H1 (cell line): ENCODE measurements around the gene IL10. TPM values are rescaled to one million over a fixed set of nuclear protein-coding genes. Genes with fewer than 3 reads are reported as not detected.

Experiments used
- CTCF ChIA-PET: fragments of 300-600 bp; sonication (Branson Sonifier 250); formaldehyde crosslinking; loops from one replicate; lab custom pipeline; 2021; ENCODE audit not compliant: partially characterized antibody; lab: Charles Lee
- POLR2A ChIA-PET: fragments of 300-600 bp; sonication (Branson Sonifier 250); formaldehyde crosslinking; loops from one replicate; lab custom pipeline; 2021; ENCODE audit warnings: inconsistent platforms; ENCODE audit not compliant: partially characterized antibody; lab: Charles Lee
- DNase-seq, 2 experiments: peaks; one replicate each; pipeline versions ENCODE4 v3.0.0 to v3.0.0-alpha.2; 2010 to 2022; ENCODE audit warnings: low spot score in 2 of 2, low read depth in 1 of 2, mixed read lengths in 1 of 2
- FAIRE-seq: peaks from 2 replicates; lab custom pipeline; 2011; peaks lifted over from hg19 to GRCh38; lab: Jason Lieb, UNC
- H2AFZ ChIP-seq: 2 replicates; pipeline ENCODE4 v1.8.1; 2012; ENCODE audit warnings: low read length, inconsistent platforms
- H2AK5ac ChIP-seq: 2 replicates; pipeline ENCODE4 v1.6.1; 2013; ENCODE audit warnings: low read depth, low read length
- H2BK120ac ChIP-seq: replicated peaks from 2 replicates; pipeline ENCODE3; 2013; ENCODE audit warnings: low read depth, low read length, inconsistent platforms
- H2BK12ac ChIP-seq: 2 replicates; pipeline ENCODE4 v1.6.1; 2013; ENCODE audit warnings: low read depth, low read length
- H2BK15ac ChIP-seq: 2 replicates; pipeline ENCODE4 v1.6.1; 2013; ENCODE audit warnings: low read length
- H2BK20ac ChIP-seq: 2 replicates; pipeline ENCODE4 v1.6.1; 2013; ENCODE audit warnings: low read length
- H2BK5ac ChIP-seq: 2 replicates; pipeline ENCODE4 v1.6.1; 2013; ENCODE audit warnings: low read depth, low read length
- H3K14ac ChIP-seq: 2 replicates; pipeline ENCODE4 v1.6.1; 2013; ENCODE audit warnings: inconsistent platforms; ENCODE audit not compliant: insufficient read length
- H3K18ac ChIP-seq: 2 replicates; pipeline ENCODE4 v1.6.1; 2013; ENCODE audit warnings: low read length; ENCODE audit errors: extremely low read depth
- H3K23ac ChIP-seq: 2 replicates; pipeline ENCODE4 v1.6.1; 2013; ENCODE audit warnings: inconsistent platforms; ENCODE audit not compliant: insufficient read length
- H3K23me2 ChIP-seq: 2 replicates; pipeline ENCODE4 v1.6.1; 2013; ENCODE audit warnings: low read depth, low read length
- H3K27ac ChIP-seq: 2 replicates; pipeline ENCODE4 v1.6.1; 2011; ENCODE audit warnings: low read depth, low read length, inconsistent platforms
- H3K27me3 ChIP-seq, 4 experiments: replicated peaks in 1 of 4; 1 replicate in 1 of 4; 2 replicates in 3 of 4; pipeline versions ENCODE4 v1.6.1 to v1.8.1; 2011 to 2013; ENCODE audit warnings: low read length in 3 of 4, mild to moderate bottlenecking in 3 of 4, inconsistent platforms in 2 of 4, mixed read lengths in 2 of 4, moderate library complexity in 1 of 4; ENCODE audit not compliant: control insufficient read depth in 3 of 4, insufficient read depth in 3 of 4; ENCODE audit errors: extremely low read depth in 1 of 4
- H3K36me3 ChIP-seq, 4 experiments: 2 replicates each; pipeline versions ENCODE4 v1.6.1 to v1.8.1; 2011 to 2013; ENCODE audit warnings: mild to moderate bottlenecking in 4 of 4, low read length in 3 of 4, moderate library complexity in 2 of 4, control low read depth in 1 of 4, inconsistent platforms in 1 of 4; ENCODE audit not compliant: insufficient read depth in 4 of 4, control insufficient read depth in 2 of 4
- H3K4ac ChIP-seq: replicated peaks from 2 replicates; pipeline ENCODE3; 2013; ENCODE audit warnings: low read length, low read depth, mixed read lengths, inconsistent platforms; ENCODE audit not compliant: insufficient read length
- H3K4me1 ChIP-seq, 4 experiments: replicated peaks in 1 of 4; 1 replicate in 1 of 4; 2 replicates in 3 of 4; pipeline versions ENCODE4 v1.6.1 to v1.8.1; 2011 to 2013; ENCODE audit warnings: low read length in 3 of 4, inconsistent platforms in 2 of 4, mixed read lengths in 1 of 4; ENCODE audit not compliant: insufficient read depth in 4 of 4, control insufficient read depth in 3 of 4
- H3K4me2 ChIP-seq, 2 experiments: 2 replicates each; pipeline versions ENCODE4 v1.6.1 to v1.8.1; 2011 to 2013; ENCODE audit warnings: low read depth in 2 of 2, low read length in 2 of 2, control low read depth in 1 of 2, inconsistent platforms in 1 of 2, mild to moderate bottlenecking in 1 of 2; ENCODE audit not compliant: insufficient read depth in 1 of 2
- H3K4me3 ChIP-seq, 4 experiments: fragments of 200-600, 300-600 bp in 1 of 4; sonication (generic), shearing (Covaris generic), sonication (Bioruptor Twin) in 1 of 4; 2 replicates each; pipeline versions ENCODE4 v1.5.1 to v1.8.1; 2011 to 2016; ENCODE audit warnings: low read length in 4 of 4, low read depth in 3 of 4, control low read depth in 2 of 4, inconsistent platforms in 2 of 4, mild to moderate bottlenecking in 2 of 4, mixed read lengths in 1 of 4, moderate library complexity in 1 of 4; ENCODE audit not compliant: insufficient read depth in 2 of 4; ENCODE audit errors: extremely low read depth in 1 of 4
- H3K56ac ChIP-seq: replicated peaks from 2 replicates; pipeline ENCODE3; 2013; ENCODE audit warnings: low read depth, mild to moderate bottlenecking, mixed read lengths, low read length, inconsistent platforms; ENCODE audit not compliant: insufficient read length
- H3K79me1 ChIP-seq: 2 replicates; pipeline ENCODE4 v1.6.1; 2013; ENCODE audit warnings: low read depth, low read length, control low read depth
- H3K79me2 ChIP-seq, 2 experiments: 2 replicates each; pipeline versions ENCODE4 v1.6.1 to v1.8.1; 2012 to 2013; ENCODE audit warnings: low read length in 2 of 2, mild to moderate bottlenecking in 2 of 2, inconsistent platforms in 1 of 2; ENCODE audit not compliant: insufficient read depth in 2 of 2, control insufficient read depth in 1 of 2
- H3K9ac ChIP-seq, 4 experiments: replicated peaks in 1 of 4; 1 replicate in 1 of 4; 2 replicates in 3 of 4; pipeline versions ENCODE4 v1.6.1 to v1.8.1; 2011 to 2013; ENCODE audit warnings: low read depth in 3 of 4, low read length in 3 of 4, control low read depth in 2 of 4, mild to moderate bottlenecking in 2 of 4, moderate library complexity in 2 of 4, inconsistent platforms in 1 of 4; ENCODE audit errors: extremely low read depth in 1 of 4
- H3K9me3 ChIP-seq, 2 experiments: 2 replicates each; pipeline versions ENCODE4 v1.6.1 to v1.8.1; 2012 to 2013; ENCODE audit warnings: mild to moderate bottlenecking in 2 of 2, moderate library complexity in 2 of 2, control low read depth in 1 of 2, inconsistent platforms in 1 of 2, low read depth in 1 of 2, low read length in 1 of 2, mixed read lengths in 1 of 2; ENCODE audit not compliant: insufficient read depth in 2 of 2
- H4K20me1 ChIP-seq, 2 experiments: replicated peaks in 1 of 2; 2 replicates each; pipeline versions ENCODE3 to v1.8.1; 2011 to 2013; ENCODE audit warnings: inconsistent platforms in 2 of 2, low read length in 2 of 2, mild to moderate bottlenecking in 1 of 2; ENCODE audit not compliant: insufficient read depth in 2 of 2, control insufficient read depth in 1 of 2
- H4K5ac ChIP-seq: 2 replicates; pipeline ENCODE4 v1.6.1; 2013; ENCODE audit warnings: low read length, low read depth, mixed read lengths, inconsistent platforms; ENCODE audit not compliant: insufficient read length
- H4K8ac ChIP-seq: 2 replicates; pipeline ENCODE4 v1.8.0; 2013; ENCODE audit warnings: mild to moderate bottlenecking, moderate library complexity, low read length, inconsistent platforms; ENCODE audit not compliant: insufficient read depth; ENCODE audit errors: extremely low read depth
- H4K91ac ChIP-seq: replicated peaks from 2 replicates; pipeline ENCODE3; 2013; ENCODE audit warnings: low read length, mixed read lengths, inconsistent platforms; ENCODE audit not compliant: insufficient read length
- POLR2A ChIP-seq, 2 experiments: IDR thresholded peaks; 1 replicate in 1 of 2; 2 replicates in 1 of 2; pipeline ENCODE4 v1.6.1; 2011; ENCODE audit warnings: low read depth in 2 of 2, low read length in 2 of 2, mild to moderate bottlenecking in 2 of 2; ENCODE audit errors: control extremely low read depth in 1 of 2
- SRF ChIP-seq: IDR thresholded peaks from 2 replicates; pipeline ENCODE4 v1.6.1; 2011; ENCODE audit warnings: mild to moderate bottlenecking, low read depth, low read length, moderate library complexity
- WGBS, 2 experiments: shearing (Covaris generic) in 1 of 2; methylation state at CpG; one replicate each; pipeline versions ENCODE4 v1.1.6 to v1.1.7; 2013 to 2015; ENCODE audit warnings: low lambda C conversion rate in 2 of 2, mixed read lengths in 2 of 2, inconsistent platforms in 1 of 2, low coverage in 1 of 2, missing lambda C conversion rate in 1 of 2; ENCODE audit not compliant: insufficient replicate concordance in 2 of 2, insufficient coverage in 1 of 2, insufficient read length in 1 of 2; ENCODE audit errors: extremely low coverage in 1 of 2, missing lambda C conversion rate in 1 of 2; 5-methylcytosine and 5-hydroxymethylcytosine counted together
- polyA plus RNA-seq, 7 experiments: library from polyadenylated mRNA; depleted of rRNA in 3 of 7; stranded (reverse) in 5 of 7; unstranded in 2 of 7; fragments of >200 nt in 5 of 7; fragments of 200-250 nt in 2 of 7; gene quantifications; 1 replicate in 5 of 7; 2 replicates in 1 of 7; 4 replicates in 1 of 7; pipeline versions ENCODE4 v1.2.1 to v1.2.3, GENCODE V29; 2011 to 2013; ENCODE audit warnings: missing spikeins in 2 of 7, mixed read lengths in 2 of 7
- total RNA-seq: library from RNA; stranded (reverse); fragmentation: NEBNext Ultra II Directional; extraction: Animal tissue kit (Norgen Biotek cat#: 25700); gene quantifications from 2 replicates; pipeline ENCODE4 v1.2.1, GENCODE V29; 2021

The IL10 gene
- total and polyA plus RNA-seq, 2 of the 8 experiments (the other 6 are each of a cell fraction or from before 2014, with no cell fraction given) = not detected

DNA sequence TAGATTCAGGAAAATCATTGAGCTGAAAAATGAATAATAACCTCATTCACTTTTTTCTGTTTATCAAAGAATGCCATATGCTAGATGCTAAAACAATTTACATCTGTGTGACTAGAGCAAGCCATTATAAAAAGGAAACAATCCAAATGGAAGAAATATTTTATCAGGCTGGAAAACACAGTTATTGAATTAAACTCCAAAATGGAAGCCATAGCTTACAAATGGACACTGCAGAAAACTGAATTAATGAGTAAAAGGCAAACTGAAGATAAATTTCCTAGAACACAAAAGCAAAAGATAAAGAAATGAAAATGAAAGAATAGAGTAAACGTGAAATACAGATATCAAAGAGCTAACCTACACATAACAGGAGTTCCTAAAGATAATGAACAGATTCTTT lies 33.1 kb upstream of the IL10 start:
- Histone ChIP-seq H4K5ac (no peak overlapping the region), H3K23ac (no peak overlapping the region), H2BK20ac (no peak overlapping the region), H4K8ac (no peak overlapping the region), H3K4me1 (no peaks in the 10 kb centered on the region), H2AFZ (no peak overlapping the region), H2BK15ac (no peak overlapping the region), H3K4ac (no peak overlapping the region), H3K79me1 (no peaks in the 10 kb centered on the region), H4K20me1 (no peaks in the 10 kb centered on the region), H3K27ac (no peak overlapping the region), H3K23me2 (no peaks in the 10 kb centered on the region), H2BK5ac (no peak overlapping the region), H2BK12ac (no peak overlapping the region), H3K4me2 (no peak overlapping the region), H3K9ac (no peak overlapping the region), H3K18ac (no peak overlapping the region), H3K56ac (no peak overlapping the region), H3K4me3 (no peak overlapping the region), H2AK5ac (no peak overlapping the region), H3K9me3 (no peaks in the 10 kb centered on the region), H3K14ac (no peak overlapping the region), H3K36me3 (no peaks in the 10 kb centered on the region), H4K91ac (no peak overlapping the region), H3K79me2 (no peaks in the 10 kb centered on the region), H3K27me3 (no peaks in the 10 kb centered on the region), H2BK120ac (no peak overlapping the region)
- TF ChIP-seq POLR2A (IDR thresholded peaks at IDR 0.05; ENCODE audit: control extremely low read depth in 1 of 2, low read depth in 2 of 2, low read length in 2 of 2) (no peak), SRF (no peak)
- no peak for FAIRE-seq
- POLR2A ChIA-PET = no interaction called here
- no peak for DNase-seq
- CTCF ChIA-PET = interaction anchor here (0.7 to 5.9 kb wide), 20 partner anchors 9 to 326 kb away, joined by 3 to 36 read pairs (median 4); no protein-coding TSS in a partner anchor
- 83% methylated on average over 1 of the region's 1 CpG; no CpG with 5 or more reads in 1 of the 2 experiments for WGBS, 2 experiments
